Measurements from ENCODE around the gene CPSF4L.

Gene CPSF4L

GRCh38 chr17:73289549-73290254 is 28.0 kb upstream of the CPSF4L start:
- no peak for DNase-seq (ENCODE audit: low spot score)

GRCh38 chr17:73288534-73289302 is 27.0 kb upstream of the CPSF4L start:
- no peak for DNase-seq (ENCODE audit: low spot score)

GRCh38 chr17:73286863-73287296 is 25.2 kb upstream of the CPSF4L start:
- no peak for DNase-seq (ENCODE audit: low spot score)

- no peak for DNase-seq (ENCODE audit: low spot score)
Observed at GRCh38 chr17:73285916-73286862, 24.5 kb upstream of the CPSF4L start.

- no peak for DNase-seq (ENCODE audit: low spot score)
Observed at GRCh38 chr17:73285603-73285908, 23.9 kb upstream of the CPSF4L start.

- DNase-seq (ENCODE audit: low spot score) = no peak
Observed at GRCh38 chr17:73284906-73285602, 23.4 kb upstream of the CPSF4L start.

- DNase-seq (ENCODE audit: low spot score) = no peak
Observed at GRCh38 chr17:73284354-73284753, 22.7 kb upstream of the CPSF4L start.

- DNase-seq (ENCODE audit: low spot score) = no peak
Observed at GRCh38 chr17:73283841-73284282, 22.2 kb upstream of the CPSF4L start.

GRCh38 chr17:73283250-73283649 is 21.6 kb upstream of the CPSF4L start:
- DNase-seq (ENCODE audit: low spot score) = no peak

GRCh38 chr17:73282629-73283028 is 20.9 kb upstream of the CPSF4L start:
- DNase-seq (ENCODE audit: low spot score) = no peak

- no peak for DNase-seq (ENCODE audit: low spot score)
Observed at GRCh38 chr17:73281928-73282327, 20.2 kb upstream of the CPSF4L start.

GRCh38 chr17:73280191-73280590 is 18.5 kb upstream of the CPSF4L start:
- DNase-seq (ENCODE audit: low spot score) = no peak

- no peak for DNase-seq (ENCODE audit: low spot score)
Observed at GRCh38 chr17:73279704-73280103, 18.0 kb upstream of the CPSF4L start.

- DNase-seq (ENCODE audit: low spot score) = no peak
Observed at GRCh38 chr17:73278465-73279453, 17.1 kb upstream of the CPSF4L start.

GRCh38 chr17:73278049-73278464 is 16.4 kb upstream of the CPSF4L start:
- no peak for DNase-seq (ENCODE audit: low spot score)

GRCh38 chr17:73274490-73274889 is 12.8 kb upstream of the CPSF4L start:
- DNase-seq (ENCODE audit: low spot score) = no peak

GRCh38 chr17:73272906-73273218 is 11.2 kb upstream of the CPSF4L start:
- no peak for DNase-seq (ENCODE audit: low spot score)

- no peak for DNase-seq (ENCODE audit: low spot score)
Observed at GRCh38 chr17:73271072-73271471, 9.4 kb upstream of the CPSF4L start.

GRCh38 chr17:73269791-73270190 is 8.1 kb upstream of the CPSF4L start:
- DNase-seq (ENCODE audit: low spot score) = no peak

- no peak for DNase-seq (ENCODE audit: low spot score)
Observed at GRCh38 chr17:73269329-73269615, 7.6 kb upstream of the CPSF4L start.

Data from RKO (cell line).